Mammary epithelial cell (primary cell): ENCODE measurements around the gene LANCL2.

ENCODE experiments used
- CTCF ChIP-seq, 2 donors: IDR thresholded peaks in 1 of 2; conservative IDR thresholded peaks in 1 of 2; 2 replicates each; pipeline ENCODE4 v1.5.1; 2011 to 2012; ENCODE audit warnings: inconsistent platforms in 2 of 2, low read length in 2 of 2, mild to moderate bottlenecking in 2 of 2, control low read depth in 1 of 2, low read depth in 1 of 2; ENCODE audit not compliant: insufficient read depth in 1 of 2; ENCODE audit errors: extremely low read depth in 1 of 2
- EZH2 ChIP-seq: IDR thresholded peaks from 2 replicates; pipeline ENCODE4 v1.6.1; 2012; ENCODE audit warnings: low read length, inconsistent platforms, borderline replicate concordance

GRCh38 chr7:55351263-55351662, 13.9 kb upstream of the LANCL2 start:
- no peak for TF ChIP-seq CTCF (conservative IDR thresholded peaks at IDR 0.05 in 1 of 2, IDR thresholded peaks at IDR 0.05 in 1 of 2; ENCODE audit: extremely low read depth in 1 of 2, insufficient read depth in 1 of 2, low read depth in 1 of 2, low read length in 2 of 2)
- no peak for TF ChIP-seq EZH2
